SU-DHL-6 (cell line): Measurements from ENCODE around the gene PMS2.
"Not testable (repeated sequence)": the region's sequence is repeated elsewhere in the genome, so short reads cannot be mapped to it uniquely, and the experiment has no call there.

Source experiments
- CTCF ChIP-seq: fragments of 200-600 bp; sonication (generic); IDR thresholded peaks from one replicate; pipeline ENCODE4 v1.5.1; 2017; ENCODE audit warnings: antibody characterized with exemption, mild to moderate bottlenecking, low read length, moderate library complexity; ENCODE audit not compliant: insufficient read depth, poor library complexity, severe bottlenecking
- EZH2phosphoT487 ChIP-seq: fragments of 200-600 bp; sonication (generic), shearing (Covaris generic); conservative IDR thresholded peaks from 2 replicates; pipeline ENCODE4 v1.6.1; 2018; ENCODE audit warnings: mild to moderate bottlenecking, antibody characterized with exemption, low read length, moderate library complexity, mixed read lengths

- TF ChIP-seq CTCF, EZH2phosphoT487: not testable (repeated sequence)
Measured at GRCh38 chr7:6007835-6008590, 836 bp downstream of the PMS2 start.
